ENCODE data around the gene FAM181B.

FAM181B gene

DNA sequence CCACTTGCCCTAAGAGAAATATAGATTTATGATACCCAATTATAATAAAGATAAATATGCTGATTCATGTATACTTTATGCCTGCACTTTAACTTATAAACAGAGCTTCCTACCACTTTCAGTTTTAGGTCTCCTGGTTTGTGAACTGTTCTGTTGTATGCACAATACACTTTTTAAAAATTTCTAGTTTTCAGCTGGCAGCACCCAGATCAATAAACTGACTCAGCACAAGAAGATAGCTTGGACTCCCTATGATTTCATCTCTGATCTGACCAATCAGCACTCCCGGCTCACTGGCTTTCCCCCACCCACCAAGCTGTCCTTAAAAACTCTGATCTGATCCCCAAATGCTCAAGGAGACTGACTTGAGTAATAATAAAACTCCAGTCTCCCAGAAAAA is 33.5 kb upstream of the FAM181B start:
- no peak overlapping the region for H3K4me3 ChIP-seq (ENCODE audit: low read depth, low read length)
- TF ChIP-seq, protein P1, sequence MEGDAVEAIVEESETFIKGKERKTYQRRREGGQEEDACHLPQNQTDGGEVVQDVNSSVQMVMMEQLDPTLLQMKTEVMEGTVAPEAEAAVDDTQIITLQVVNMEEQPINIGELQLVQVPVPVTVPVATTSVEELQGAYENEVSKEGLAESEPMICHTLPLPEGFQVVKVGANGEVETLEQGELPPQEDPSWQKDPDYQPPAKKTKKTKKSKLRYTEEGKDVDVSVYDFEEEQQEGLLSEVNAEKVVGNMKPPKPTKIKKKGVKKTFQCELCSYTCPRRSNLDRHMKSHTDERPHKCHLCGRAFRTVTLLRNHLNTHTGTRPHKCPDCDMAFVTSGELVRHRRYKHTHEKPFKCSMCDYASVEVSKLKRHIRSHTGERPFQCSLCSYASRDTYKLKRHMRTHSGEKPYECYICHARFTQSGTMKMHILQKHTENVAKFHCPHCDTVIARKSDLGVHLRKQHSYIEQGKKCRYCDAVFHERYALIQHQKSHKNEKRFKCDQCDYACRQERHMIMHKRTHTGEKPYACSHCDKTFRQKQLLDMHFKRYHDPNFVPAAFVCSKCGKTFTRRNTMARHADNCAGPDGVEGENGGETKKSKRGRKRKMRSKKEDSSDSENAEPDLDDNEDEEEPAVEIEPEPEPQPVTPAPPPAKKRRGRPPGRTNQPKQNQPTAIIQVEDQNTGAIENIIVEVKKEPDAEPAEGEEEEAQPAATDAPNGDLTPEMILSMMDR (IDR thresholded peaks at IDR 0.05; ENCODE audit: low read depth, low read length), result no peak

DNA sequence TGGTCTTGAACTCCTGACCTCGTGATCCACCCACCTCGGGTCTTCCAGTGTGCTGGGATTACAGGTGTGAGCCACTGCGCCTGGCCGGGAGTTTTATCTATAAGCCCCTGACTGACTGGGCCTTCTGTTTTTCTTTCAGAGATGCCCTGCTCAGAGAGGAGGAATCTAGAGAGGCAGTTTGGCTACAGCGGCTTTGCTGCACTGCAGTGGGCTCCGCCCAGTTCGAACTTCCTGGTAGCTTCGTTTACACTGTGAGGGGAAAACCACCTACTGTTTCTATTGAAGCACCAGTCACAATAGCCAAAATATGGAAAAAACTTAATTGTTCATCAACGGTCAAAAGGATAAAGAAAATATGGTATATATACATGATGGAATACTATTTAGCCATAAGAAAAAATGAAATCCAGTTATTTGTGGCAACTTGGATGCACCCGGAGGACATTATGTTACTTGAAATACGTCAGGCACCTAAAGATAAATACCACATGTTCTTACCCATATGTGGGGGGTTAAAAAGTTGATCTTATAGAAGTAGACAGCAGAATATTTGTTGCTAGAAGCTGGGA is 31.9 kb upstream of the FAM181B start:
- TF ChIP-seq, protein P1 (IDR thresholded peaks at IDR 0.05; ENCODE audit: low read depth, low read length), result no peak
- no peak overlapping the region for H3K4me3 ChIP-seq (ENCODE audit: low read depth, low read length)

DNA sequence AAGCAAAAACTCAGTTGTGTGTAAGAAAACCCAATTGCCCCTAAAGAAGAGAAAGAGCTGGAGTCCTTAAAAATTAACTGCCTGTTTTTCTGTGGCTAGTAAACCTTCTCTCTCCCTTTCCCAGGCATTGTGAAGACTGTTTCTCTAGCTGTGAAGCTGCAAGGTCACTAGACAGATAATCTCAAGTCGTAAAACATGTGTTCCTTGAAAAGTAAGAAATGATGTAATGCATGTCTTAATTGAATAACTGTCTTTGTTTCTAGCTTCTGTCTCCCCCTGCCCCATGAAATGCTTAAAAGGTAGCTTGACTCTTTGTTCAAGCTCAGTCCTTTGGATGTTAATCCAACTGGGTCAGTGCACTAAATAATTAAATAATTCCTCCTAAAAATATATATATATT is 29.5 kb upstream of the FAM181B start:
- TF ChIP-seq, protein P1 (IDR thresholded peaks at IDR 0.05; ENCODE audit: low read depth, low read length), result no peak
- H3K4me3 ChIP-seq (ENCODE audit: low read depth, low read length), result no peak overlapping the region

DNA sequence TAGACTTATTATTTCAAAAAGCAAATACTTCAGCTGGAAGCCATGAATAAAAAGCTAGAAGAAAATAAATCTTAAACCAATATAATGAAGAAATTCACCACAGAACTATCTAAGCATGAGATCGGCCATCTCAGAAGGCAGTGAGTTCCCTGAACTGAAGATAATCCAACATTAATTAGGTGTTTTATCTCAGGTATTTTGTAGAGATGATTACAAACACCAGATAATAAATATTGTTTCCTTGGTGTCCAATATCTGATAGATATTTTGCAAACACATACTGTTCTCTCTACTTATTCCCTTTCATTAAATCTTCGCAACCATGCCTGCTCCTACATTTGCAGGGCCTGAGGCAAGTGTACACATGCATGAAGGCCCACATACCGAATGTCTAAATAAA is 26.0 kb upstream of the FAM181B start:
- TF ChIP-seq, protein P1 (IDR thresholded peaks at IDR 0.05; ENCODE audit: low read depth, low read length), result no peak
- no peak overlapping the region for H3K4me3 ChIP-seq (ENCODE audit: low read depth, low read length)

DNA sequence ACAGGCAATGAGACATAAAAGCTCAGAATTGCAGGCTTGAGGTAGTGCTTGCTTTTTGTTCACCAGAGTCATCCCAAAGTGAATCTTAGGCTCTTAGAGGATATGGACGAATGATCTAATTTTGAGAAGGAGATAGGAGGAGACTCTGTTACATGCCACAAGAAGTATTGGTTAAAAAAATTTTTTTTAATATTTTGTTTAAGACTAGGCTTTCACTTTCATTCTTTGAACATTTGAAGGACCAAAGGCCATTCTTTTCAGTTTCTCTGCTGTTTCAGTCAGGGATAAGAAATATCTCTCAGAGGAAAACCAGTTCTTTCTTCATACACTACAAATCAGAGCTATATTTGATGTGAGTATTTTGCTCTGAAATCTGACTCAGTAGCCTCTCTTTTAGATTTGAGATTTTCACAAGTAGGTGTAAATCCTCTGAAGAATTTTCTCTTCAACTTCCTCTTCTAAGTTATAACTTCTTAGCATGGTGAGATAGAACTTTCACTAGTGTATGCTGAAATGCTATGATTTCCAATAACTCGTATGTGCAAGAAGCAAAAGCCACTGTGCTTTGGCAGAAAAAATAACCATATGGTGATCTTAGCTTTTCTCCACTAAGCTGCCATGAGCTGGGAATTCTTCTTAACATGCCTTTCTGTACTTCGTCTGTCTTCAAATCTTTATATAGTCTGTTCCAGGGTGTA is 24.1 kb upstream of the FAM181B start:
- H3K4me3 ChIP-seq (ENCODE audit: low read depth, low read length), result no peak overlapping the region
- TF ChIP-seq, protein P1 (IDR thresholded peaks at IDR 0.05; ENCODE audit: low read depth, low read length), result no peak

DNA sequence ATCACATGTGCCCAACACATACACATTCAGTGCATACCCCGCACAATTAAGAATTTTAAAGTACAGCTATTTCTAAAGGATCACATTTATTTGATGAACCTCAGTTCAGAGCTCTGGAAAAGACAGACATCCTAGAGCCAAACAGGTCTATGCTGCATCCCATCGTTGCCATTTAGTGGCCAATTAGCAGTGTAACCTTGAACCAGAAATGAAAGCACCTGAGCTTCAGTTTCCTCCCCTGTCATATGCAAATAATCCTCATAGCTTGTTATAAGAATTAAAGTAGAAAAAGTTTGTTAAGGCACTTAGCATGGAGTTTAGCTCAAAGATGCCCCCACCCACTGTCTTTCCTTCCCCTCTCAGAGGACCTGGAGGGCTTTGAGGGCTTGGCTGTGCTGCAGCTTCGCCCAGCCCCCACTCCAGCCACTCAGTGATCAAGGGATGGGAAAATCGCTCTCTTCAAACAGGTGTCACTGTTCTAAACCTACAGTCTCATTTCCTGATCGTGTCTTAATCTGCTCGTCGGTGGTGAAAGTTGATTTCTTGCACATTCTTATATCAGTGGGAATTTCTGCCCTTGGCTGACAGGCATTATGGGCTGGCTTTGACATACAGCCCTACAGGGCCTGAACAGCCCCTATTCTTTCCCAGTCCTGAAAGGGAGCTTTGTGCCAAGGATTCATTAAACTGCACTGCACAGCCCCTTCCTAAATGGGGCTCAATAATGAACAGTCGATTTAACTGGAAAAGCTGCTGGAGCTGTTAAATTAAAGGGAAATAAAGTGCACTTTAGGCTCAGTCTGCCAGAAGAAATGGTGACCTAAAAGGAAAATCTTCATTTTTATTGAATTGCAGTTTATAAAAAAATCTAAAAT is 23.3 kb upstream of the FAM181B start:
- TF ChIP-seq, protein P1 (IDR thresholded peaks at IDR 0.05; ENCODE audit: low read depth, low read length), result no peak
- no peak overlapping the region for H3K4me3 ChIP-seq (ENCODE audit: low read depth, low read length)

DNA sequence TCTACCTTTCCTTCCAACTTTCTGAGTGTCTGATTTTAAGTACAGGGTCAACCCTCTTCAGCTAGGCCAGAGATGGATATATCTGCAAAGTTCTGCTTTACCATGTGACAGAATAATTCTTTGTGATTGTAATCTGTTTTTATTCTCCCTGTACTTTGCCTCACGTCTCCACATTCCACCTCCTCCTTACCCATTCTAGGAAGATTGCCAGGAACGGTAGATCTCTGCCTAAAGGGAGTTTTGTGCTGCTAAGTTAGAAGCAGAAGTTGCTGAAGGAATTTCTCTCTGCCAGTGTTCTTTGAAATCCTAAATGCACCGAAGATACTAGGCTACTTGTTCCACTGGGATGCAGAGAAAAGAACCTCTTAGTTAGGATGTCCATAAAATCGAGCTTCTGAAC is 20.7 kb upstream of the FAM181B start:
- no peak overlapping the region for H3K4me3 ChIP-seq (ENCODE audit: low read depth, low read length)
- TF ChIP-seq, protein P1 (IDR thresholded peaks at IDR 0.05; ENCODE audit: low read depth, low read length), result no peak

Data from WI38 (cell line).